Aorta (tissue), 5 donors: Measurements from ENCODE around the gene TRAPPC10. TPM values are rescaled to one million over a fixed set of nuclear protein-coding genes. Genes with fewer than 3 reads are reported as not detected.
A peak's percentile ranks its signal among the peaks of the same experiment; 100 is the strongest.

Experiments used
- ATAC-seq: fragments of 200-7000 bp; cut with Tn5 transposase; one replicate; pipeline ENCODE4 v1.9.1; 2022; ENCODE audit warnings: moderate library complexity; ENCODE audit not compliant: low FRiP score
- DNase-seq, 2 donors: peaks; one replicate each; pipeline ENCODE4 v3.0.0-alpha.2; 2020
- H3K27ac ChIP-seq, 2 donors: one replicate each; pipeline ENCODE4 v1.5.1; 2013; ENCODE audit warnings: low read length in 2 of 2, mild to moderate bottlenecking in 2 of 2, moderate library complexity in 2 of 2, control low read depth in 1 of 2, inconsistent platforms in 1 of 2, low read depth in 1 of 2
- H3K27me3 ChIP-seq, 2 donors: one replicate each; pipeline ENCODE4 v1.6.1; 2013; ENCODE audit warnings: control low read depth in 1 of 2, low read length in 1 of 2, mild to moderate bottlenecking in 1 of 2, moderate library complexity in 1 of 2; ENCODE audit not compliant: insufficient read depth in 2 of 2, control insufficient read depth in 1 of 2
- H3K36me3 ChIP-seq, 2 donors: one replicate each; pipeline ENCODE4 v1.6.1; 2013; ENCODE audit warnings: control low read depth in 1 of 2, low read length in 1 of 2, mild to moderate bottlenecking in 1 of 2; ENCODE audit not compliant: insufficient read depth in 2 of 2, control insufficient read depth in 1 of 2
- H3K4me1 ChIP-seq, 2 donors: one replicate each; pipeline ENCODE4 v1.6.1; 2013; ENCODE audit warnings: low read length in 2 of 2, control low read depth in 1 of 2, mild to moderate bottlenecking in 1 of 2, moderate library complexity in 1 of 2; ENCODE audit not compliant: insufficient read depth in 2 of 2, control insufficient read depth in 1 of 2
- H3K4me3 ChIP-seq, 2 donors: one replicate each; pipeline ENCODE4 v1.5.1; 2013; ENCODE audit warnings: low read length in 2 of 2, control low read depth in 1 of 2, mild to moderate bottlenecking in 1 of 2
- H3K9me3 ChIP-seq: one replicate; pipeline ENCODE4 v1.6.1; 2013; ENCODE audit warnings: mild to moderate bottlenecking, low read length; ENCODE audit not compliant: control insufficient read depth
- WGBS, 2 donors: extraction: QIAGEN DNeasy Blood & Tissue Kit; methylation state at CpG; one replicate each; pipeline ENCODE4 v1.1.7; 2013; 5-methylcytosine and 5-hydroxymethylcytosine counted together
- intact Hi-C, 2 donors: fragments of 100-400 bp; cut with DNase I; formaldehyde crosslinking; loops; one replicate each; pipeline versions ENCODE4 v1.14.2 to v1.15.0; 2022
- polyA plus RNA-seq, 2 donors: library from polyadenylated mRNA; stranded (reverse); fragments of 200-250 nt; gene quantifications; one replicate each; pipeline ENCODE4 v1.2.3, GENCODE V29; 2013
- total RNA-seq, 2 donors: library from RNA; stranded (reverse); fragmentation: NEBNext Ultra II Directional; extraction: Animal tissue kit (Norgen Biotek cat#: 25700); gene quantifications; one replicate each; pipeline ENCODE4 v1.2.1, GENCODE V29; 2021
- donor health status: healthy with polysubstance abuse.
- donor health status: Bipolar disorder and iron deficiency.
- donor health status: DM: no; HTN: no; CAD: no.
- donor health status: DM: no; HTN: no; CAD: no.
- donor health status: DM: yes; HTN: yes; CAD: no.

The TRAPPC10 gene
- total and polyA plus RNA-seq, 4 donors: 3.5 to 41.5 (median 20.4) TPM

- no peak for ATAC-seq
- intact Hi-C loops: no loop called here
- Histone ChIP-seq H3K4me1 (no peaks in the 10 kb centered on the region), H3K9me3 (no peaks in the 10 kb centered on the region), H3K36me3 (no peaks in the 10 kb centered on the region), H3K4me3 (no peak overlapping the region), H3K27me3 (no peaks in the 10 kb centered on the region), H3K27ac (no peak overlapping the region)
- 57 to 66% methylated on average over 3 of the region's 3 CpGs for WGBS, 2 donors
- peak in 1 of 2 donors; percentile 29 for DNase-seq
Measured at GRCh38 chr21:44049606-44050005, 37.5 kb downstream of the TRAPPC10 start.

GRCh38 chr21:44050276-44050675 lies 38.2 kb downstream of the TRAPPC10 start:
- H3K27ac ChIP-seq: no peak overlapping the region
- DNase-seq: peak in 1 of 2 donors; percentile 16
- no peaks in the 10 kb centered on the region for H3K4me1 ChIP-seq

GRCh38 chr21:44051462-44051941 lies 39.4 kb downstream of the TRAPPC10 start:
- H3K9me3 ChIP-seq: no peaks in the 10 kb centered on the region
- H3K4me3 ChIP-seq: no peak overlapping the region
- H3K4me1 ChIP-seq: no peaks in the 10 kb centered on the region
- ATAC-seq (no peak), DNase-seq (peak in 1 of 2 donors; percentile 43)
- H3K36me3 ChIP-seq: no peaks in the 10 kb centered on the region
- no peaks in the 10 kb centered on the region for H3K27me3 ChIP-seq
- intact Hi-C loops: no loop called here
- 71 to 84% methylated on average over 11 of the region's 11 CpGs for WGBS, 2 donors
- H3K27ac ChIP-seq: no peak overlapping the region

More at GRCh38 chr21:44050276-44050675, 38.2 kb downstream of the TRAPPC10 start:
- no peaks in the 10 kb centered on the region for H3K36me3 ChIP-seq
- H3K4me3 ChIP-seq: no peak overlapping the region
- intact Hi-C loops: no loop called here
- ATAC-seq: no peak
- H3K9me3 ChIP-seq: no peaks in the 10 kb centered on the region
- no peaks in the 10 kb centered on the region for H3K27me3 ChIP-seq
- WGBS, 2 donors: 72 to 75% methylated on average over 5 of the region's 5 CpGs

- WGBS, 2 donors: 82 to 83% methylated on average over 14 of the region's 14 CpGs
- no peaks in the 10 kb centered on the region for H3K9me3 ChIP-seq
- H3K4me1 ChIP-seq: no peaks in the 10 kb centered on the region
- peak in 1 of 2 donors; percentile 23 for DNase-seq
- H3K27ac ChIP-seq: no peak overlapping the region
- H3K27me3 ChIP-seq: no peaks in the 10 kb centered on the region
- no peak overlapping the region for H3K4me3 ChIP-seq
- ATAC-seq: no peak
- no peaks in the 10 kb centered on the region for H3K36me3 ChIP-seq
- intact Hi-C loops: no loop called here
Measured at GRCh38 chr21:44052071-44052829, 40.1 kb downstream of the TRAPPC10 start.

GRCh38 chr21:44052830-44053226 lies 40.7 kb downstream of the TRAPPC10 start:
- ATAC-seq: no peak
- WGBS, 2 donors: 90 to 91% methylated on average over 6 of the region's 6 CpGs
- H3K27ac ChIP-seq: no peak overlapping the region
- H3K4me3 ChIP-seq: no peak overlapping the region
- intact Hi-C loops: no loop called here
- DNase-seq: peak in 1 of 2 donors; percentile 16
- H3K9me3 ChIP-seq: no peaks in the 10 kb centered on the region
- no peaks in the 10 kb centered on the region for H3K36me3 ChIP-seq
- H3K27me3 ChIP-seq: no peaks in the 10 kb centered on the region
- H3K4me1 ChIP-seq: no peaks in the 10 kb centered on the region

- H3K27ac ChIP-seq: no peak overlapping the region
- no peaks in the 10 kb centered on the region for H3K27me3 ChIP-seq
- no peak overlapping the region for H3K4me3 ChIP-seq
- H3K36me3 ChIP-seq: no peaks in the 10 kb centered on the region
- H3K4me1 ChIP-seq: no peaks in the 10 kb centered on the region
- H3K9me3 ChIP-seq: no peaks in the 10 kb centered on the region
- 97% methylated on average over 9 of the region's 9 CpGs for WGBS, 2 donors
- intact Hi-C loops: no loop called here
- DNase-seq: peak in 1 of 2 donors; percentile 12
- ATAC-seq: no peak
Measured at GRCh38 chr21:44053567-44053966, 41.5 kb downstream of the TRAPPC10 start.

- DNase-seq (peak in 1 of 2 donors; percentile 35), ATAC-seq (no peak)
- Histone ChIP-seq H3K36me3 (no peaks in the 10 kb centered on the region), H3K4me3 (no peak overlapping the region), H3K9me3 (no peaks in the 10 kb centered on the region), H3K27me3 (no peaks in the 10 kb centered on the region), H3K4me1 (no peaks in the 10 kb centered on the region), H3K27ac (no peak overlapping the region)
- WGBS, 2 donors: 69 to 72% methylated on average over 5 of the region's 5 CpGs
- intact Hi-C loops: no loop called here
Measured at GRCh38 chr21:44054710-44055109, 42.6 kb downstream of the TRAPPC10 start.

GRCh38 chr21:44057055-44057454 lies 44.9 kb downstream of the TRAPPC10 start:
- DNase-seq (no peak), ATAC-seq (no peak)
- Histone ChIP-seq H3K9me3 (no peaks in the 10 kb centered on the region), H3K4me3 (no peak overlapping the region), H3K27ac (no peak overlapping the region), H3K4me1 (no peaks in the 10 kb centered on the region), H3K27me3 (no peaks in the 10 kb centered on the region), H3K36me3 (no peaks in the 10 kb centered on the region)
- 95 to 96% methylated on average over 9 of the region's 9 CpGs for WGBS, 2 donors
- intact Hi-C loops: no loop called here
